ENCODE measurements around the gene LACTBL1.

Gene LACTBL1

DNA sequence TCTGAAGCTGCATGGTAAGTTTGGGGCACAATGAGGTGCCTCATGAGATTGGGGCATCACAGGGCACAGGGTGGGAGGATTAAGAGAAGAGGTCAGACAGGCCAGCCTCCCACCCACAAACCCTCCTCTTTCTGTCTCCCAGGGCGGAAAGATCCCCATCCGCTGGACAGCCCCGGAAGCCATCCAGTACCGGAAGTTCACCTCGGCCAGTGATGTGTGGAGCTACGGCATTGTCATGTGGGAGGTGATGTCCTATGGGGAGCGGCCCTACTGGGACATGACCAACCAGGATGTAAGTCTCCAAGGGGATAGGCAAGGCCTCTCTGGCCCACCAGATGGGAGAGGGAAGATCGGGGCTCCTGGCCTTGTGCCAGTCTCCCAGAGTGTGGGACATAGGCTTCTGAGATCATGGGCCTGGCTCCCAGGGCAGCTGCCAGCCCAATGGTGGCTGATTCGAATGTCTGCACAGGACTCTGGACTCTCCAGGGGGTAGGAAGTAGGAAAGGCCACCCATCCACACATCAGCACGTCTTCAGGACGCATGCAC is 63.7 kb downstream of the LACTBL1 start:
- no peak for ATAC-seq

- no peak for ATAC-seq
Observed at GRCh38 chr1:22907528-22907927, 65.1 kb downstream of the LACTBL1 start.

- no peak for ATAC-seq
Observed at GRCh38 chr1:22906968-22907367, 65.7 kb downstream of the LACTBL1 start.

- no peak for ATAC-seq
Observed at GRCh38 chr1:22903113-22903512, 69.6 kb downstream of the LACTBL1 start.
